ENCODE results near the gene EFTUD2. TPM values are rescaled to one million over a fixed set of nuclear protein-coding genes. Genes with fewer than 3 reads are reported as not detected.
A peak's percentile ranks its signal among the peaks of the same experiment; 100 is the strongest.

EFTUD2 gene
- total and polyA plus RNA-seq, 2 experiments from 2014 or later = 60.1 to 63.7 TPM

DNA sequence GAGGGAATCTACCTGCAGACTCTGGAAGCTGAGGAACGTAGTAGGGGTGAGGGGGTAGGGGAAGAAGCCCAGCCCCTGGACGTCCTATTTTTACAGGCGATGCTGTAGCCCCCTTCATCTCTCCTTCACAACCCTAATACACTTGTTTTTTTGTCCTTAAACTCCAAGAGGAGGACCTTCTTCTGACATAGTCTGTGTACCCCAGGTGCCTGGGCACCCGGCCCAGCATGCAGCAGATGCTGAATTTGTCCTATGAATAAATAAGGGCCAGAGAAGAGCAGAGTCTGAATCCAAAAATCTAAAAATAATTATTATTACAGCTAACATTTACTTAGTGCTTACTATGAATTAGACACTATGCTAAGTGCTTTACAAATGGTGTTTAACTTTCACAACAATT is 43.2 kb upstream of the EFTUD2 start:
- in situ Hi-C loops (cut with MboI) = no loop called here
- H3K27ac ChIP-seq = no peak overlapping the region
- H3K4me3 ChIP-seq = no peak overlapping the region
- 0 out of 2 replicates have a peak, but pooled peaks cover 5% of the 10 kb centered on the region for H3K36me3 ChIP-seq (ENCODE audit: low read depth)
- DNase-seq = no peak
- no peak for TF ChIP-seq EZH2phosphoT487 (IDR thresholded peaks at IDR 0.05; ENCODE audit: insufficient read depth, low read depth)
- TF ChIP-seq EZH2 (IDR thresholded peaks at IDR 0.05; ENCODE audit: insufficient read depth, poor library complexity, severe bottlenecking) = no peak
- H2AFZ ChIP-seq = peak overlapping the region; percentile 25; the same call in 1 of the 2 replicates
- H3K9me3 ChIP-seq (ENCODE audit: low read depth) = no peaks in the 10 kb centered on the region
- peaks cover 12% of the 10 kb centered on the region for H3F3A ChIP-seq (ENCODE audit: insufficient read depth)
- H4K20me1 ChIP-seq (ENCODE audit: insufficient read depth) = no peaks in the 10 kb centered on the region
- H3K4me2 ChIP-seq (ENCODE audit: unreplicated experiment) = no peak overlapping the region
- WGBS, 2 experiments (ENCODE audit: low coverage in 1 of 2, low lambda C conversion rate in 2 of 2, missing lambda C conversion rate in 2 of 2) = 93 to 98% methylated on average over 4 of the region's 4 CpGs
- no peaks in the 10 kb centered on the region for H3K9me2 ChIP-seq (ENCODE audit: insufficient read depth)
- no peak overlapping the region for H3K9ac ChIP-seq
- H3K79me2 ChIP-seq (ENCODE audit: insufficient read depth) = peaks cover 99% of the 10 kb centered on the region
- H3K4me1 ChIP-seq (ENCODE audit: insufficient read depth) = peaks cover 13% of the 10 kb centered on the region
- no peaks in the 10 kb centered on the region for H3K27me3 ChIP-seq (replicated peaks; ENCODE audit: insufficient read depth)

DNA sequence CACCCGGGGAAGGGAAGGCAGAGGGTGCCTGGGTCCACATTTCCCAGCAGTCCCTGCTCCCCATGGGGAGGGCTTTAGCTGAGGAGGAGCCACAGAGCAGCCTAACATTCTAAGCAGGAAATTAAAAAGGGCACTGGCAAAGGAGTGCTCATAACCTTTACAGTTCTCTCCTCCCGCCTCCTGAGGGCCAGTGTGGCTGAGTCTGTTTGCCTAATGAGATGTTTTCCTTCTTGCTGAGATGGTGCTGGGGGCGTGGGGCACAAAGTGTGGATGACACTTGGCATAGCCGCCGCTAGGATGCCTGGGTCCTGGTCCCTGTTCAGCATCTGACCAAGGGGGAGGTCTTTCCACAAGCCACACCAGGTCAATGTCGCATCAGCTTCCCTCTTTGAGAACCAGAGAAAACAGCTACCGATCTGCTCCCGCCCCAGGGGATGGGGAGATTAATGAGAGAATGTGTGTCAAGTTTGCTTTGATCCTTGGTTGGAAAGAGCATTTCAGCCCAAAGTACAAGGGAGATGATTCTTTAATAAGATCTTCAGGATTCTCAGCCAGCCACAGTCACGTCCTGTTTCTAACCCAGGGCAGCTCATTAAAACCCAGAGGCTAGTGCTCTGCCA is 42.6 kb upstream of the EFTUD2 start:
- in situ Hi-C loops (cut with MboI) = no loop called here

DNA sequence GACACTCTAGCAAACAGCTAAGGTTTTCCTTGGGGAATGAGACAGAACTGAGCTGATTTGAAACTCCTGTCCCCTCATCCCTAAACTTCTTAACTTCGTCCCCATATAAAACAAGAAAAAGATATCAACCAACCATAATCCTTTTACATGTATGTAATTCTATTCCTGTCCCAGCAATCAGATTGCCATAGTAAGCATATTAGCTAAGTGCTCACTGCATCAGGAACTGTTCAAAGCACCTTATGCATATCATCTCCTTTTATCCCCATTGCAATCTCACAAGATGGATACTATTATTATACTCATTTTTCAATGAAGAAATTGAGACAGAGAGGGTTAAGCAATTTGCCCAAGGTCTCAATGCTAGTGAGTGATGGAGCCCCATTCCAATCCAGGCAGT is 41.5 kb upstream of the EFTUD2 start:
- H3K4me2 ChIP-seq (ENCODE audit: unreplicated experiment) = peak overlapping the region; percentile 44
- WGBS, 2 experiments (ENCODE audit: low coverage in 1 of 2, low lambda C conversion rate in 2 of 2, missing lambda C conversion rate in 2 of 2) = 88 to 93% methylated on average over 1 of the region's 1 CpG
- H3K9me2 ChIP-seq (ENCODE audit: insufficient read depth) = no peaks in the 10 kb centered on the region
- no peaks in the 10 kb centered on the region for H4K20me1 ChIP-seq (ENCODE audit: insufficient read depth)
- H3K9ac ChIP-seq = no peak overlapping the region
- H3K27ac ChIP-seq = no peak overlapping the region; the same call in 1 of the 2 replicates
- in situ Hi-C loops (cut with MboI) = no loop called here
- no peaks in the 10 kb centered on the region for H3K9me3 ChIP-seq (ENCODE audit: low read depth)
- no peak for TF ChIP-seq EZH2 (IDR thresholded peaks at IDR 0.05; ENCODE audit: insufficient read depth, poor library complexity, severe bottlenecking)
- TF ChIP-seq EZH2phosphoT487 (IDR thresholded peaks at IDR 0.05; ENCODE audit: insufficient read depth, low read depth) = no peak
- no peak overlapping the region for H2AFZ ChIP-seq
- H3K36me3 ChIP-seq (ENCODE audit: low read depth) = peaks cover 9% of the 10 kb centered on the region; the same call in 1 of the 2 replicates
- peaks cover 13% of the 10 kb centered on the region for H3K4me1 ChIP-seq (ENCODE audit: insufficient read depth)
- H3F3A ChIP-seq (ENCODE audit: insufficient read depth) = peaks cover 12% of the 10 kb centered on the region
- H3K4me3 ChIP-seq = no peak overlapping the region
- H3K79me2 ChIP-seq (ENCODE audit: insufficient read depth) = peaks cover 90% of the 10 kb centered on the region
- DNase-seq = no peak
- no peaks in the 10 kb centered on the region for H3K27me3 ChIP-seq (replicated peaks; ENCODE audit: insufficient read depth)

More for the DNA sequence above, 42.6 kb upstream of the EFTUD2 start:
- Histone ChIP-seq H2AFZ (peak overlapping the region; percentile 25), H3K27me3 (replicated peaks; ENCODE audit: insufficient read depth) (no peaks in the 10 kb centered on the region), H4K20me1 (ENCODE audit: insufficient read depth) (no peaks in the 10 kb centered on the region), H3K27ac (no peak overlapping the region), H3K9ac (no peak overlapping the region), H3K79me2 (ENCODE audit: insufficient read depth) (peaks cover 99% of the 10 kb centered on the region), H3K9me3 (ENCODE audit: low read depth) (no peaks in the 10 kb centered on the region), H3K4me2 (ENCODE audit: unreplicated experiment) (no peak overlapping the region), H3F3A (ENCODE audit: insufficient read depth) (peaks cover 12% of the 10 kb centered on the region), H3K4me1 (ENCODE audit: insufficient read depth) (peaks cover 13% of the 10 kb centered on the region), H3K4me3 (no peak overlapping the region), H3K9me2 (ENCODE audit: insufficient read depth) (no peaks in the 10 kb centered on the region), H3K36me3 (ENCODE audit: low read depth) (peaks cover 9% of the 10 kb centered on the region; the same call in 1 of the 2 replicates)
- no peak for DNase-seq
- 86 to 90% methylated on average over 9 of the region's 9 CpGs for WGBS, 2 experiments (ENCODE audit: low coverage in 1 of 2, low lambda C conversion rate in 2 of 2, missing lambda C conversion rate in 2 of 2)
- TF ChIP-seq EZH2phosphoT487 (IDR thresholded peaks at IDR 0.05; ENCODE audit: insufficient read depth, low read depth) (no peak), EZH2 (IDR thresholded peaks at IDR 0.05; ENCODE audit: insufficient read depth, poor library complexity, severe bottlenecking) (no peak)

DNA sequence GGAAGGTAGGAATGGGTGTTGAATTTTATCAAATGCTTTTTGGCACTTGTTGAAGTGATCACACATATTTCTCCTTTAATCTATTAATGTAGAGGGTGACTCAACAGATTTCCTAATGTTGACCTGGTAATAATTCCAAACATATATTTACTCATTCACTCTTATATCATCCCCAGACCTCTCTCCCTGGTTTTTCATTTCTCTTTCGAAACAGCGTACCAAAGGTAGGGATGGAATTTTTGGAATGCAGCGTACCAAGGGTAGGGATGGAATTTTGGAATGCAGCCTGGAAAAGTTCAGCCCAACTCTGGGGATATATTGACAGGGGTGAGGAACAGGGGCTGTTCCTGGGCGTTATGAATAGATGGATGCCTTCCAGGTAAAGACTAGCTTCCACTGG is 41.1 kb upstream of the EFTUD2 start:
- Histone ChIP-seq H3K27me3 (replicated peaks; ENCODE audit: insufficient read depth) (no peaks in the 10 kb centered on the region), H3K9me2 (ENCODE audit: insufficient read depth) (no peaks in the 10 kb centered on the region), H3K27ac (no peak overlapping the region; the same call in 1 of the 2 replicates), H3K4me1 (ENCODE audit: insufficient read depth) (peaks cover 13% of the 10 kb centered on the region), H3K79me2 (ENCODE audit: insufficient read depth) (peaks cover 86% of the 10 kb centered on the region), H3K9ac (no peak overlapping the region), H3K36me3 (ENCODE audit: low read depth) (peaks cover 9% of the 10 kb centered on the region; the same call in 1 of the 2 replicates), H2AFZ (no peak overlapping the region), H4K20me1 (ENCODE audit: insufficient read depth) (no peaks in the 10 kb centered on the region), H3K4me2 (ENCODE audit: unreplicated experiment) (peak overlapping the region; percentile 44), H3F3A (ENCODE audit: insufficient read depth) (peaks cover 12% of the 10 kb centered on the region), H3K9me3 (ENCODE audit: low read depth) (no peaks in the 10 kb centered on the region), H3K4me3 (no peak overlapping the region)
- WGBS, 2 experiments (ENCODE audit: low coverage in 1 of 2, low lambda C conversion rate in 2 of 2, missing lambda C conversion rate in 2 of 2) = 50 to 59% methylated on average over 4 of the region's 4 CpGs
- TF ChIP-seq EZH2 (IDR thresholded peaks at IDR 0.05; ENCODE audit: insufficient read depth, poor library complexity, severe bottlenecking) = no peak
- TF ChIP-seq EZH2phosphoT487 (IDR thresholded peaks at IDR 0.05; ENCODE audit: insufficient read depth, low read depth) = no peak
- peak; percentile 51 for DNase-seq
- in situ Hi-C loops (cut with MboI) = no loop called here

Data from GM23248 (cell line).